Left renal cortex interstitium (tissue), 4 donors: ENCODE results near the gene PHF3. TPM values are rescaled to one million over a fixed set of nuclear protein-coding genes. Genes with fewer than 3 reads are reported as not detected.

ENCODE experiments used
- DNase-seq, 4 donors: peaks; one replicate each; pipeline ENCODE4 v3.0.0-alpha.2; 2013; ENCODE audit warnings: low read depth in 4 of 4, low spot score in 2 of 4, missing footprints in 1 of 4
- polyA plus RNA-seq, 4 donors: library from polyadenylated mRNA; unstranded; fragments of 120-200 nt; gene quantifications; one replicate each; pipeline ENCODE4 v1.2.1, GENCODE V29; 2013; ENCODE audit not compliant: insufficient read length in 4 of 4

Gene PHF3
- polyA plus RNA-seq, 4 donors, result 55.4 to 68.6 (median 58.9) TPM

DNA sequence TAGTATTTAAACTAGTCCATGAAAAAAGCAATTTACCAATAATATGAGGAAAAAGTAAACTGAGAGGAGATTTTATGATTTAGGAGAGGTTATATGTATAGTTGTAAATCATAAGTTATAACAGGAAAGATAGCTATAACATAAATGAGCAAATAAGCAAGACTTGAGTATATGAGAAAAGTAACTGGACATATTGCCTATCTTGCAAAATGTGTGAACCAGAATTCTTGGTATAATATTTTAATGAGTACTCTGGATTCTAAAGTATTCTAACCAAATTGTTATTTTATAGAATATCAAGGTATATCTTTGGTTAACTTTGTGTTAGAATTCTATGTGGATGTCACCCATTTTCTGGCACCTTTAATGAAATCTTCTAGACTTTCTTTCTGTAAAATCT lies 124.6 kb downstream of the PHF3 start:
- no peak for DNase-seq

DNA sequence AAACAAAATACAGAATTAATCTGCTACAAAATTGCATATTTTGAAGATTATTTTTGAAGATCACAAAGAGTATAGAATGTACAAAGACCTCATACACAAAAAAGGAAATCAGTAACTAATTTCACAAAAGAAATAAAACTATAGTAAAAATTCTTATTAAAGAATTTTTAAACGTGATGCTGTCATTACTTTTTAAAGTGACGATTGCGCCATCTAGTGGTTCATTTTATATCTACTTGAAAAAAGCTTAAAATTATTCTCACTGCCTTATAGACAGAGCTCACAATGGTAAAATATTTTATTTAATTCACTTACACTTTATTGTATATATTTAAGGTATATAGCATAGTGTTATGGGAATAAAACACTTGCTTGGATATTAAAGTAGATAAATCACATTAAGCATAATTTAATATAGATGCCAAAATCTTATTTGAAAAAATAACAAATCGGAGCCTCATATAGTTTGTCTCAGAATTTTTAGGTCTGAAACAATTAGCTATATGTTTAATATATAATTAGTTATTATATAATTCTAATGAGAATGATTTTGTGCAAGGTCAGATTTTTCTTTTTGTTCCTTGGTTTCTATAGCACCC lies 128.8 kb downstream of the PHF3 start:
- peak in 3 of 4 donors; percentile 3 to 22 (median 21) for DNase-seq

Other genes with a start within 250 kb of the PHF3 start
- gene PTP4A1, start 63.3 kb upstream of the PHF3 start, polyA plus RNA-seq, result 10 to 100 TPM; 44.4 to 83.2 (median 54.9) TPM